Stimulated activated CD4-positive, alpha-beta T cell treated with anti-CD3 and anti-CD28 coated beads, Interleukin-12 subunit alpha, Interleukin-12 subunit beta, amount 100 ng/mL, for 24 hours (primary cell): ENCODE measurements around the gene ARHGAP31.

Source experiments
- DNase-seq, 2 experiments: peaks; one replicate each; pipeline ENCODE4 v3.0.0-alpha.2; 2020; ENCODE audit warnings: low read depth in 2 of 2

Gene ARHGAP31

GRCh38 chr3:119436977-119437376, 142.8 kb downstream of the ARHGAP31 start:
- no peak for DNase-seq

DNA sequence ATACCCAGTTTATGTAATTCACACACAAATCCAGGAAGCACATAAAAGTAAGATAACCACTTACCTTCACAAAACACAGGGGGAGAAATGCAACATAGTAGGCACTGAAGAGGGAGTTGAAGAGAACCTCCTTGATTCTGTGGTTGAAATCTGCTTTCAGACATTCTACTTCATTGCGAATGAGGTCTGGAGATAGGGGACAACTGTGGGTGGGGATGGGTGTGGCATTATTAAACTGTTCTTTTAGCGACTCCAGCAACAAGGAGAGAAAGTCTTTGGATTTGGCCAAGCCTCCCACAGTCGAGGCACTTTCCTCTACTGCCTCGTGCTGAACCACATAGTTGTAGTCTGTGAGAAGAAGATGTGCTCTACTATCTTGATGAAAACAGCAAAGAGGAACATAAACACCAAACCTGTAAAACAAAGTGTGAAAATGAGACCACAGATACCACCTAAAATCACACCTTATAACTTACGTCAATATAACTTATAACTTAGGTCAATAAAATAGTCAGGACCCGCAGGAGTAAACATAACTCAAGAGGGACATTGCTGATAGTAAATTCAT, 143.6 kb downstream of the ARHGAP31 start:
- DNase-seq, result no peak

- DNase-seq, result no peak
Measured at GRCh38 chr3:119443179-119443578, 149.0 kb downstream of the ARHGAP31 start.

DNA sequence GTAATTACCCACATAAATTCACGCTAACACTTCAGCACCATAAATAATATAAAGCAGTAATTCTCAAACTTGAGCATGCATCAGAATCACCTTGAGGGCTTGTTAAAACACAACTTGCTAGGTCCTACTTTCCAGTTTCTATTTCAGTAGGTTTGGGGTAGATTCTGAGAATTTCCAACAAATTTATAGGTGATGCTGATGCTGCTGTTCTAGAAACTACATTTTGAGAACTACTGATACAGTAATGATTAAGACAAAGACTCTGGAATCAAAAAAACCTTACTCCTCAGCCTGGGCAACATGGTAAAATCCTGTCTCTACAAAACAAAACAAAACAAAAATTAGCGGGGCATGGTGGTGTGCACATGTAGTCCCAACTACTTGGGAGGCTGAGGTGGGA, 150.4 kb downstream of the ARHGAP31 start:
- DNase-seq, result no peak

GRCh38 chr3:119453822-119454221, 159.6 kb downstream of the ARHGAP31 start:
- no peak for DNase-seq

DNA sequence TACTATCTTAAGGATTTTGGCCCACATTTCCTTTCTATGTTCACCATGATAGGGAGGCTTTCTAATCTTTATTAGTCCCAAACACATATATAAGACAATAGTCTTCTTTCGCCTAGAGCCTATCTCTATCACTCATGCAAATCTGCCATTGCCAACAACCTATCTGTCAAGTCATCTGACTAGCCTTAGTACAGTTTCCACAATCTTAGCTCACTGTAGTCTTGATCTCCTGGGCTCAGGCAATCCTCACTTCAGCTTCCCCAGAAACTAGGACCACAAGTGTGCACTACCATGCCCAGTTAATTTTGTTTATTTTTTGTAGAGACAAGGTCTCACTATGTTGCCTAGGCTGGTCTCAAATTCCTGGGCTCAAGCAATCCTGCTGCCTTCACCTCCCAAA, 162.3 kb downstream of the ARHGAP31 start:
- no peak for DNase-seq

- no peak for DNase-seq
Measured at GRCh38 chr3:119457246-119457645, 163.1 kb downstream of the ARHGAP31 start.

GRCh38 chr3:119463171-119464169, 169.3 kb downstream of the ARHGAP31 start, which contains the start of gene TMEM39A:
TSS of gene TMEM39A (minus strand) at chr3:119463615. CDS start at chr3:119462074, 1,541 bp downstream.
- DNase-seq, result peak; percentile 98 to 99

GRCh38 chr3:119468041-119468440, 173.9 kb downstream of the ARHGAP31 start:
- DNase-seq, result no peak

GRCh38 chr3:119469418-119470189, 175.4 kb downstream of the ARHGAP31 start:
- DNase-seq, result no peak
